ENCODE data around the gene PGAP3. TPM values are rescaled to one million over a fixed set of nuclear protein-coding genes. Genes with fewer than 3 reads are reported as not detected.
A peak's percentile ranks its signal among the peaks of the same experiment; 100 is the strongest.

PGAP3 gene
- total RNA-seq, 1 experiment from 2014 or later = 21.8 TPM

DNA sequence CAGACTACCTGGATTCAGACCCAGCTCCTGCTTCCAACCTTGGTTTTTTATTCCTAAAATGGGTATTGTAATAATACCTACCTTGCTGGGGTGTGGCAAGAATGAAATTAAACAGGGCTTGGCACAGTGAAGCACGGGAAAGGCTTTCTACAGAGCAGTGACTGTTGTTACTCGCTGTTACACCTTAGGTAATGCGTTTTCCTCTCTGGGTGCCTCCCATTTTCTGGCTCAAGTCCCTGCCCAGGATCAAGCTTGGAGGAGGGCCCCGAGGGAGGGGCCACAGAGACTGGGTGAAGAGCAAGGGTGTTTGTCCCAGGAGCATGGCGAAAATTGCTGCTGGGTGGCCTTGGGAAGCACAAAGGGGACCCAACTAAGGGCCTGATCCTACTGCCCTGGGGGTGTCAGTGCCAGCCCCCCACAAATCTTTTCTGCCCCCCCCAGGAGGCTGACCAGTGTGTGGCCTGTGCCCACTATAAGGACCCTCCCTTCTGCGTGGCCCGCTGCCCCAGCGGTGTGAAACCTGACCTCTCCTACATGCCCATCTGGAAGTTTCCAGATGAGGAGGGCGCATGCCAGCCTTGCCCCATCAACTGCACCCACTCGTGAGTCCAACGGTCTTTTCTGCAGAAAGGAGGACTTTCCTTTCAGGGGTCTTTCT, 29.2 kb upstream of the PGAP3 start:
- CTCF ChIA-PET = no interaction called here
- Histone ChIP-seq H3K36me3 (ENCODE audit: control insufficient read depth, insufficient read depth, low read length) (no peaks in the 10 kb centered on the region), H3K27ac (ENCODE audit: low read length) (no peak overlapping the region), H3K4me3 (ENCODE audit: low read depth in 2 of 2, low read length in 2 of 2) (no peak overlapping the region), H3K27me3 (ENCODE audit: control insufficient read depth, insufficient read depth, low read length) (no peaks in the 10 kb centered on the region), H3K4me1 (ENCODE audit: control insufficient read depth, insufficient read depth, low read length) (no peaks in the 10 kb centered on the region), H3K9me3 (ENCODE audit: control insufficient read depth, insufficient read depth, low read depth, low read length) (no peaks in the 10 kb centered on the region)
- BruUV-seq (replicated peaks) = no TSS peak
- intact Hi-C loops (cut with micrococcal nuclease; ENCODE audit: unreplicated experiment) = no loop called here
- ATAC-seq (peak; percentile 45; the same call in 1 of the 2 replicates), DNase-seq (ENCODE audit: low read depth, low spot score) (no peak)
- TF ChIP-seq, protein P1, sequence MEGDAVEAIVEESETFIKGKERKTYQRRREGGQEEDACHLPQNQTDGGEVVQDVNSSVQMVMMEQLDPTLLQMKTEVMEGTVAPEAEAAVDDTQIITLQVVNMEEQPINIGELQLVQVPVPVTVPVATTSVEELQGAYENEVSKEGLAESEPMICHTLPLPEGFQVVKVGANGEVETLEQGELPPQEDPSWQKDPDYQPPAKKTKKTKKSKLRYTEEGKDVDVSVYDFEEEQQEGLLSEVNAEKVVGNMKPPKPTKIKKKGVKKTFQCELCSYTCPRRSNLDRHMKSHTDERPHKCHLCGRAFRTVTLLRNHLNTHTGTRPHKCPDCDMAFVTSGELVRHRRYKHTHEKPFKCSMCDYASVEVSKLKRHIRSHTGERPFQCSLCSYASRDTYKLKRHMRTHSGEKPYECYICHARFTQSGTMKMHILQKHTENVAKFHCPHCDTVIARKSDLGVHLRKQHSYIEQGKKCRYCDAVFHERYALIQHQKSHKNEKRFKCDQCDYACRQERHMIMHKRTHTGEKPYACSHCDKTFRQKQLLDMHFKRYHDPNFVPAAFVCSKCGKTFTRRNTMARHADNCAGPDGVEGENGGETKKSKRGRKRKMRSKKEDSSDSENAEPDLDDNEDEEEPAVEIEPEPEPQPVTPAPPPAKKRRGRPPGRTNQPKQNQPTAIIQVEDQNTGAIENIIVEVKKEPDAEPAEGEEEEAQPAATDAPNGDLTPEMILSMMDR (IDR thresholded peaks at IDR 0.05) = no peak
- TF ChIP-seq POLR2AphosphoS5 (IDR thresholded peaks at IDR 0.05; ENCODE audit: low read depth, low read length) (no peak), TCF7L2 (IDR thresholded peaks at IDR 0.05; ENCODE audit: low read depth, low read length) (no peak), SIN3A (IDR thresholded peaks at IDR 0.05; ENCODE audit: borderline replicate concordance, insufficient read depth, low read depth, low read length) (no peak)
- TF ChIP-seq, protein P2, sequence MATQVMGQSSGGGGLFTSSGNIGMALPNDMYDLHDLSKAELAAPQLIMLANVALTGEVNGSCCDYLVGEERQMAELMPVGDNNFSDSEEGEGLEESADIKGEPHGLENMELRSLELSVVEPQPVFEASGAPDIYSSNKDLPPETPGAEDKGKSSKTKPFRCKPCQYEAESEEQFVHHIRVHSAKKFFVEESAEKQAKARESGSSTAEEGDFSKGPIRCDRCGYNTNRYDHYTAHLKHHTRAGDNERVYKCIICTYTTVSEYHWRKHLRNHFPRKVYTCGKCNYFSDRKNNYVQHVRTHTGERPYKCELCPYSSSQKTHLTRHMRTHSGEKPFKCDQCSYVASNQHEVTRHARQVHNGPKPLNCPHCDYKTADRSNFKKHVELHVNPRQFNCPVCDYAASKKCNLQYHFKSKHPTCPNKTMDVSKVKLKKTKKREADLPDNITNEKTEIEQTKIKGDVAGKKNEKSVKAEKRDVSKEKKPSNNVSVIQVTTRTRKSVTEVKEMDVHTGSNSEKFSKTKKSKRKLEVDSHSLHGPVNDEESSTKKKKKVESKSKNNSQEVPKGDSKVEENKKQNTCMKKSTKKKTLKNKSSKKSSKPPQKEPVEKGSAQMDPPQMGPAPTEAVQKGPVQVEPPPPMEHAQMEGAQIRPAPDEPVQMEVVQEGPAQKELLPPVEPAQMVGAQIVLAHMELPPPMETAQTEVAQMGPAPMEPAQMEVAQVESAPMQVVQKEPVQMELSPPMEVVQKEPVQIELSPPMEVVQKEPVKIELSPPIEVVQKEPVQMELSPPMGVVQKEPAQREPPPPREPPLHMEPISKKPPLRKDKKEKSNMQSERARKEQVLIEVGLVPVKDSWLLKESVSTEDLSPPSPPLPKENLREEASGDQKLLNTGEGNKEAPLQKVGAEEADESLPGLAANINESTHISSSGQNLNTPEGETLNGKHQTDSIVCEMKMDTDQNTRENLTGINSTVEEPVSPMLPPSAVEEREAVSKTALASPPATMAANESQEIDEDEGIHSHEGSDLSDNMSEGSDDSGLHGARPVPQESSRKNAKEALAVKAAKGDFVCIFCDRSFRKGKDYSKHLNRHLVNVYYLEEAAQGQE (IDR thresholded peaks at IDR 0.05; ENCODE audit: insufficient read depth in 1 of 2, low read depth in 2 of 2, low read length in 1 of 2) = no peak
- POLR2A ChIA-PET = no interaction called here
- in situ Hi-C loops (cut with HindIII; ENCODE audit: low pct_unique_long_range_greater_than_20kb, low sequenced_read_pairs) = no loop called here

DNA sequence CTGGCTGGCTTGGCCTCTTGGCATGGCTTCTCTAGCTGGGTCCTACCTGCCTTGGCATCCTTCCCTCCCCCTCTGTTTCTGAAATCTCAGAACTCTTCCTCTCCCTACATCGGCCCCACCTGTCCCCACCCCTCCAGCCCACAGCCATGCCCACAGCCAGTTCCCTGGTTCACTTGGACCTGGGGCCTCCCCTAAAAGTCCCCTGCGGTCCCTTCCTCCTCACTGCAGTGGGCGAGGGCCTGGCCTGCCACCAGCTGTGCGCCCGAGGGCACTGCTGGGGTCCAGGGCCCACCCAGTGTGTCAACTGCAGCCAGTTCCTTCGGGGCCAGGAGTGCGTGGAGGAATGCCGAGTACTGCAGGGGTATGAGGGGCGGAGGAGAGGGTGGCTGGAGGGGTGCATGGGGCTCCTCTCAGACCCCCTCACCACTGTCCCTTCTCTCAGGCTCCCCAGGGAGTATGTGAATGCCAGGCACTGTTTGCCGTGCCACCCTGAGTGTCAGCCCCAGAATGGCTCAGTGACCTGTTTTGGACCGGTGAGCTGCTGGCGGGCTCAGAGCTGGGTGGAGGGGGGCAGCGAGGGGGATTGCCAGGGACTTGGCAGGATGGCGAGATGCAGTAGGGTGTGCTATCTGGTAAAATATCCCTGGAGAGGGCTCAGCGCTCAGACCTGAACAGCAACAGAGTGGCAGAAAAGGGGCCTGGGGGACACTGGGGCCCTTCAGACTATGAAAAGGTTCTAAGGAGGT, 28.4 kb upstream of the PGAP3 start:
- TF ChIP-seq TCF7L2 (IDR thresholded peaks at IDR 0.05; ENCODE audit: low read depth, low read length) (no peak), POLR2AphosphoS5 (IDR thresholded peaks at IDR 0.05; ENCODE audit: low read depth, low read length) (no peak), SIN3A (IDR thresholded peaks at IDR 0.05; ENCODE audit: borderline replicate concordance, insufficient read depth, low read depth, low read length) (no peak)
- TF ChIP-seq, protein P1 (IDR thresholded peaks at IDR 0.05) = no peak
- TF ChIP-seq, protein P2 (IDR thresholded peaks at IDR 0.05; ENCODE audit: insufficient read depth in 1 of 2, low read depth in 2 of 2, low read length in 1 of 2) = no peak
- Histone ChIP-seq H3K4me1 (ENCODE audit: control insufficient read depth, insufficient read depth, low read length) (no peaks in the 10 kb centered on the region), H3K27ac (ENCODE audit: low read length) (no peak overlapping the region), H3K36me3 (ENCODE audit: control insufficient read depth, insufficient read depth, low read length) (no peaks in the 10 kb centered on the region), H3K4me3 (ENCODE audit: low read depth in 2 of 2, low read length in 2 of 2) (no peak overlapping the region), H3K27me3 (ENCODE audit: control insufficient read depth, insufficient read depth, low read length) (no peaks in the 10 kb centered on the region), H3K9me3 (ENCODE audit: control insufficient read depth, insufficient read depth, low read depth, low read length) (no peaks in the 10 kb centered on the region)
- CTCF ChIA-PET = no interaction called here
- in situ Hi-C loops (cut with HindIII; ENCODE audit: low pct_unique_long_range_greater_than_20kb, low sequenced_read_pairs) (no loop called here), intact Hi-C loops (cut with micrococcal nuclease; ENCODE audit: unreplicated experiment) (no loop called here)
- ATAC-seq (no peak), DNase-seq (ENCODE audit: low read depth, low spot score) (no peak)
- POLR2A ChIA-PET = no interaction called here
- BruUV-seq (replicated peaks) = no TSS peak
